Measurements from ENCODE around the gene RPRD2.

DNA sequence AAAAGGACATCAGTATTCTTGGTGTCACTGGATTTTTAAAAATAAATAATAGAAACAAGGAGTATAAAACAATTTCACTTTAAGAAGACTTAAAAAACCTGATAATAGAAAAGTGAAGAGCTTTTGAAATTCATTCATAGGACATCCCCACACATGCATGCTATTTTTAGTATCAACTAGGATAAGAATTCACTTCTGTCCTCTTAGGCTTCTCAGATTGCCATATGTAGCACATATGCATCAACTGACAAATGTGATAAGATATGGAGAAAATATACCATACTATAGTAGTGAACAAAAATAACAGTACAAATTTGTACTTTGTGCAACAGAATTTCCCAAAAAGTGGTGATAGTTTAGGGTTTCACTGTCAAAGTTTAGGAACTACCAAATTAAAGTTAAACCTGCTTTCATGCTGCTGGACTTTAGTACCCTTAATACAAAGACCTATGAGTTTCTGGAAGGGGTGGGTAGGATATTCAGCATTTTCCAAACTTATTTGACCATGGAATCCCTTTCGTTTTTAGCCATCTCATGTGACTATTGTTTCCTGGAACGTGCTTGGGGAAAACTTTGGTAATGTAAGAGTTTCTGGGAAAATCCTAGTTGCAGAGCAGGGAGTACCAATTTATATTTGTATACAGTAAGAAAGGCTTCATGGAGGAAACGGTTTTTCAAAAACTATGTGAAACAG is 19.8 kb downstream of the RPRD2 start:
- TF ChIP-seq CTCF (IDR thresholded peaks at IDR 0.05) (no peak), POLR2A (IDR thresholded peaks at IDR 0.05) (no peak), POLR2AphosphoS5 (IDR thresholded peaks at IDR 0.05; ENCODE audit: insufficient read depth in 1 of 2, low read depth in 1 of 2) (no peak)
